Neural cell (in vitro differentiated cells): ENCODE measurements around the gene C14orf119. TPM values are rescaled to one million over a fixed set of nuclear protein-coding genes. Genes with fewer than 3 reads are reported as not detected.

ENCODE experiments used
- H2AFZ ChIP-seq: fragments of 200-600, 300-800 bp; sonication (generic), shearing (Covaris generic); 2 replicates; pipeline ENCODE4 v1.6.0; 2014; ENCODE audit warnings: low read depth, mild to moderate bottlenecking, antibody characterized with exemption, low read length, moderate library complexity
- H3F3A ChIP-seq: fragments of 200-600 bp; shearing (Covaris generic); 2 replicates; pipeline ENCODE4 v1.6.1; 2016; ENCODE audit warnings: mild to moderate bottlenecking, moderate library complexity, mixed read lengths, antibody characterized with exemption, low read length; ENCODE audit not compliant: insufficient read depth, poor library complexity, severe bottlenecking
- H3K27ac ChIP-seq: fragments of 200-600, 300-800 bp; sonication (generic), shearing (Covaris generic); 2 replicates; pipeline ENCODE4 v1.5.1; 2014; ENCODE audit warnings: mild to moderate bottlenecking, low read length, moderate library complexity
- H3K27me3 ChIP-seq: fragments of 300-800, 200-600 bp; sonication (generic), shearing (Covaris generic); 2 replicates; pipeline ENCODE4 v1.6.0; 2014; ENCODE audit warnings: mild to moderate bottlenecking, low read depth, low read length, moderate library complexity; ENCODE audit not compliant: insufficient read depth
- H3K36me3 ChIP-seq: fragments of 300-800, 200-600 bp; sonication (generic), shearing (Covaris generic); 2 replicates; pipeline ENCODE4 v1.5.1; 2014; ENCODE audit warnings: mild to moderate bottlenecking, antibody characterized with exemption, low read length, moderate library complexity; ENCODE audit not compliant: insufficient read depth
- H3K4me2 ChIP-seq: fragments of 300-800, 200-600 bp; sonication (generic), shearing (Covaris generic); 2 replicates; pipeline ENCODE4 v1.6.0; 2014; ENCODE audit warnings: mild to moderate bottlenecking, low read length
- H3K4me3 ChIP-seq: fragments of 300-800, 200-600 bp; sonication (generic), shearing (Covaris generic); 2 replicates; pipeline ENCODE4 v1.5.1; 2014; ENCODE audit warnings: mild to moderate bottlenecking, low read length, moderate library complexity
- H3K79me2 ChIP-seq: fragments of 200-600 bp; shearing (Covaris generic); replicated peaks from 2 replicates; pipeline ENCODE4 v1.6.0; 2014; ENCODE audit warnings: mild to moderate bottlenecking, low read length, moderate library complexity; ENCODE audit not compliant: insufficient read depth
- H3K9ac ChIP-seq: fragments of 300-800, 200-600 bp; sonication (generic), shearing (Covaris generic); 2 replicates; pipeline ENCODE4 v1.6.1; 2016; ENCODE audit warnings: mild to moderate bottlenecking, low read length, mixed read lengths
- H3K9me2 ChIP-seq: fragments of 200-600 bp; shearing (Covaris generic); 2 replicates; pipeline ENCODE4 v1.6.1; 2016; ENCODE audit warnings: mild to moderate bottlenecking, low read length, mixed read lengths; ENCODE audit not compliant: insufficient read depth
- H3K9me3 ChIP-seq: fragments of 200-600, 300-800 bp; sonication (generic), shearing (Covaris generic); 2 replicates; pipeline ENCODE4 v1.6.1; 2016; ENCODE audit warnings: mild to moderate bottlenecking, mixed run types, low read length, moderate library complexity, mixed read lengths
- H4K20me1 ChIP-seq: fragments of 200-600 bp; shearing (Covaris generic); 2 replicates; pipeline ENCODE4 v1.6.1; 2016; ENCODE audit warnings: mild to moderate bottlenecking, mixed run types; ENCODE audit not compliant: insufficient read depth
- CTCF ChIP-seq: fragments of 450-650 bp; IDR thresholded peaks from 2 replicates; pipeline ENCODE4 v1.5.1; 2014; ENCODE audit warnings: antibody characterized with exemption, mild to moderate bottlenecking, moderate library complexity; ENCODE audit not compliant: poor library complexity, severe bottlenecking
- EP300 ChIP-seq: fragments of 450-650 bp; conservative IDR thresholded peaks from 2 replicates; pipeline ENCODE4 v1.6.1; 2014; ENCODE audit warnings: antibody characterized with exemption, mild to moderate bottlenecking, moderate library complexity; ENCODE audit not compliant: poor library complexity, severe bottlenecking
- EZH2 ChIP-seq: fragments of 200-600, 300-800 bp; shearing (Covaris generic), sonication (generic); IDR thresholded peaks from 2 replicates; pipeline ENCODE4 v1.6.1; 2014; ENCODE audit warnings: antibody characterized with exemption, low read length, borderline replicate concordance, mild to moderate bottlenecking; ENCODE audit not compliant: insufficient read depth, poor library complexity, severe bottlenecking
- MXI1 ChIP-seq: fragments of 450-650 bp; conservative IDR thresholded peaks from 2 replicates; pipeline ENCODE4 v1.6.1; 2014; ENCODE audit warnings: antibody characterized with exemption, mild to moderate bottlenecking; ENCODE audit not compliant: poor library complexity, severe bottlenecking
- POLR2AphosphoS5 ChIP-seq: IDR thresholded peaks from 2 replicates; pipeline ENCODE4 v1.6.1; 2012
- RAD21 ChIP-seq: fragments of 450-650 bp; conservative IDR thresholded peaks from 2 replicates; pipeline ENCODE4 v1.6.1; 2014; ENCODE audit warnings: antibody characterized with exemption, mild to moderate bottlenecking, moderate library complexity
- REST ChIP-seq: IDR thresholded peaks from 2 replicates; pipeline ENCODE4 v1.6.1; 2012; ENCODE audit warnings: borderline replicate concordance
- SMC3 ChIP-seq: fragments of 450-650 bp; conservative IDR thresholded peaks from 2 replicates; pipeline ENCODE4 v1.6.1; 2014; ENCODE audit warnings: antibody characterized with exemption, mild to moderate bottlenecking, moderate library complexity; ENCODE audit not compliant: poor library complexity
- TAF1 ChIP-seq: IDR thresholded peaks from 2 replicates; pipeline ENCODE4 v1.6.1; 2012; ENCODE audit warnings: low read depth
- polyA plus RNA-seq: library from polyadenylated mRNA; depleted of rRNA; stranded (reverse); fragments of >200 nt; gene quantifications from 2 replicates; pipeline ENCODE4 v1.2.3, GENCODE V29; 2014

C14orf119 gene
- polyA plus RNA-seq, 1 donor from 2014 or later = 26.4 TPM

GRCh38 chr14:23094666-23095195 is 574 bp upstream of the C14orf119 start, which contains the start of gene ACIN1:
ACIN1 (minus strand) TSS chr14:23095136; CDS start chr14:23095112, 24 bp downstream.
- no peaks in the 10 kb centered on the region for H3K9me3 ChIP-seq
- H3K36me3 ChIP-seq = no peaks in the 10 kb centered on the region
- H2AFZ ChIP-seq = peak within 1 kb of the TSS; percentile 92
- no peaks in the 10 kb centered on the region for H3K27me3 ChIP-seq
- H3F3A ChIP-seq = no peaks in the 10 kb centered on the region
- peaks cover 44% of the 10 kb centered on the region for H3K79me2 ChIP-seq
- H3K4me2 ChIP-seq = peak within 1 kb of the TSS; percentile 94
- peak within 1 kb of the TSS; percentile 74 for H3K4me3 ChIP-seq
- H3K27ac ChIP-seq = peak within 1 kb of the TSS; percentile 96
- no peaks in the 10 kb centered on the region for H3K9me2 ChIP-seq
- no peaks in the 10 kb centered on the region for H4K20me1 ChIP-seq
- peak within 1 kb of the TSS; percentile 96 for H3K9ac ChIP-seq
- TF ChIP-seq EP300 (peak; percentile 62), CTCF (no peak), TAF1 (peak; percentile 93), RAD21 (peak; percentile 29), SMC3 (no peak), MXI1 (peak; percentile 20), EZH2 (no peak), REST (peak; percentile 97), POLR2AphosphoS5 (peak; percentile 98)

- Histone ChIP-seq H2AFZ (no peak overlapping the region), H3K9ac (no peak overlapping the region), H3K27me3 (no peaks in the 10 kb centered on the region), H4K20me1 (no peaks in the 10 kb centered on the region), H3K9me3 (no peaks in the 10 kb centered on the region), H3K79me2 (peaks cover 34% of the 10 kb centered on the region), H3K4me3 (no peak overlapping the region), H3K9me2 (no peaks in the 10 kb centered on the region), H3K27ac (no peak overlapping the region), H3K36me3 (no peaks in the 10 kb centered on the region), H3F3A (no peaks in the 10 kb centered on the region), H3K4me2 (no peak overlapping the region)
- TF ChIP-seq EZH2 (no peak), TAF1 (no peak), CTCF (no peak), EP300 (no peak), SMC3 (no peak), POLR2AphosphoS5 (no peak), REST (no peak), MXI1 (no peak), RAD21 (no peak)
Observed at GRCh38 chr14:23097786-23098185, 2.5 kb downstream of the C14orf119 start.
